GM19035 (cell line): ENCODE data around the gene P3H3.

Source experiments
- ATAC-seq: cut with Tn5 transposase; IDR thresholded peaks from one replicate; pipeline ENCODE4 v1.9.1; 2021; ENCODE audit not compliant: unreplicated experiment

P3H3 gene

GRCh38 chr12:6826125-6826733, 2.0 kb upstream of the P3H3 start:
- ATAC-seq, result no peak

- ATAC-seq, result no peak
Measured at GRCh38 chr12:6826734-6827436, 1.3 kb upstream of the P3H3 start.

GRCh38 chr12:6827437-6827911, 733 bp upstream of the P3H3 start:
- no peak for ATAC-seq

GRCh38 chr12:6828781-6829535, 751 bp downstream of the P3H3 start:
- no peak for ATAC-seq

GRCh38 chr12:6829536-6830220, 1.5 kb downstream of the P3H3 start:
- ATAC-seq, result no peak

GRCh38 chr12:6830286-6830890, 2.2 kb downstream of the P3H3 start:
- no peak for ATAC-seq

GRCh38 chr12:6830999-6831398, 2.8 kb downstream of the P3H3 start:
- no peak for ATAC-seq

- no peak for ATAC-seq
Measured at GRCh38 chr12:6831450-6831995, 3.3 kb downstream of the P3H3 start.

GRCh38 chr12:6832125-6832524, 3.9 kb downstream of the P3H3 start:
- no peak for ATAC-seq

GRCh38 chr12:6833189-6833890, 5.1 kb downstream of the P3H3 start:
- no peak for ATAC-seq

GRCh38 chr12:6834254-6834653, 6.0 kb downstream of the P3H3 start:
- no peak for ATAC-seq

GRCh38 chr12:6834873-6835272, 6.7 kb downstream of the P3H3 start:
- no peak for ATAC-seq

GRCh38 chr12:6836851-6837250, 8.6 kb downstream of the P3H3 start:
- no peak for ATAC-seq

- ATAC-seq, result no peak
Measured at GRCh38 chr12:6837370-6838060, 9.3 kb downstream of the P3H3 start.

GRCh38 chr12:6838854-6839253, 10.6 kb downstream of the P3H3 start:
- no peak for ATAC-seq

- peak; percentile 70 for ATAC-seq
Measured at GRCh38 chr12:6839482-6840201, 11.4 kb downstream of the P3H3 start.

GRCh38 chr12:6840330-6840729, 12.1 kb downstream of the P3H3 start:
- ATAC-seq, result no peak

- no peak for ATAC-seq
Measured at GRCh38 chr12:6840761-6841515, 12.7 kb downstream of the P3H3 start, which contains the start of gene GNB3. Gene GNB3 (plus strand): TSS chr12:6840925. CDS start chr12:6841288, 363 bp downstream.
